Ovary (tissue), 9 donors: ENCODE data around the gene TFPI2. TPM values are rescaled to one million over a fixed set of nuclear protein-coding genes. Genes with fewer than 3 reads are reported as not detected.

Experiments used
- DNase-seq, 5 donors: peaks; one replicate each; pipeline ENCODE4 v3.0.0-alpha.2; 2019 to 2020
- H3K27ac ChIP-seq, 2 donors: fragments of 200-600 bp; one replicate each; pipeline versions ENCODE4 v1.5.1 to v1.8.0; 2019 to 2022
- H3K27me3 ChIP-seq: fragments of 200-600 bp; one replicate; pipeline ENCODE4 v1.8.0; 2022
- H3K36me3 ChIP-seq: fragments of 200-600 bp; sonication (generic); one replicate; pipeline ENCODE4 v1.5.1; 2019
- H3K4me1 ChIP-seq: one replicate; pipeline ENCODE4 v1.8.1; 2013; ENCODE audit warnings: mild to moderate bottlenecking, moderate library complexity; ENCODE audit not compliant: insufficient read depth
- H3K4me3 ChIP-seq: fragments of 200-600 bp; sonication (generic); one replicate; pipeline ENCODE4 v1.5.1; 2017
- H3K9me3 ChIP-seq, 2 donors: fragments of 200-600 bp in 1 of 2; sonication (generic) in 1 of 2; one replicate each; pipeline versions ENCODE4 v1.5.1 to v1.8.1; 2013 to 2019; ENCODE audit warnings: mild to moderate bottlenecking in 1 of 2, moderate library complexity in 1 of 2
- CTCF ChIP-seq, 3 donors: fragments of 450-650 bp in 2 of 3; fragments of 200-600 bp in 1 of 3; IDR thresholded peaks; one replicate each; pipeline versions ENCODE4 v1.5.1 to v1.8.0; 2016 to 2022; ENCODE audit warnings: antibody characterized with exemption in 3 of 3, mild to moderate bottlenecking in 1 of 3
- EP300 ChIP-seq: sonication (generic); formaldehyde crosslinking; IDR thresholded peaks from one replicate; pipeline ENCODE4 v1.6.1; 2017; ENCODE audit warnings: antibody characterized with exemption
- POLR2A ChIP-seq: fragments of 450-650 bp; IDR thresholded peaks from one replicate; pipeline ENCODE4 v1.6.1; 2017; ENCODE audit warnings: antibody characterized with exemption, mild to moderate bottlenecking, moderate library complexity
- WGBS, 3 donors: extraction: QIAGEN DNeasy Blood & Tissue Kit in 1 of 3; methylation state at CpG; one replicate each; pipeline versions ENCODE4 v1.1.5 to v1.1.7; 2013 to 2017; 5-methylcytosine and 5-hydroxymethylcytosine counted together
- intact Hi-C, 4 donors: fragments of 100-400 bp; cut with DNase I; formaldehyde crosslinking; loops; one replicate each; pipeline versions ENCODE4 v1.11.0 to v1.15.1; 2022 to 2023
- polyA plus RNA-seq, 2 donors: library from polyadenylated mRNA; stranded (reverse); fragments of 200-250 nt in 1 of 2; fragments of 350-450 nt in 1 of 2; fragmentation: Illumina TruSeq in 1 of 2; extraction: RNeasy Lipid Tissue Mini Kit (QIAGEN cat#74804) in 1 of 2; gene quantifications; one replicate each; pipeline ENCODE4 v1.2.3, GENCODE V29; 2013 to 2014
- total RNA-seq, 7 donors: library from RNA; depleted of rRNA in 2 of 7; stranded (reverse); fragments of >200 nt in 2 of 7; fragmentation: NEBNext Ultra II Directional in 3 of 7; extraction: Animal tissue kit (Norgen Biotek cat#: 25700) in 3 of 7; gene quantifications; one replicate each; pipeline versions ENCODE4 v1.1.0 to v1.2.4, GENCODE V29; 2016 to 2023
- donor health status: DM: no; HTN: no; CAD: no; lungs with moderate emphysema.
- donor health status: DM: no; HTN: no; CAD: no.
- donor health status: Bipolar disorder and iron deficiency.
- donor health status: DM: yes; HTN: yes; CAD: no.
- donor health status: DM: no; HTN: no; CAD: no.
- donor health status: DM: yes; HTN: yes; CAD: no.

Gene TFPI2
- total and polyA plus RNA-seq, 9 donors = 22.9 to 126 (median 45.0) TPM

- DNase-seq = no peak
- no peaks in the 10 kb centered on the region for H3K36me3 ChIP-seq
- no peak within 1 kb of the TSS for H3K27ac ChIP-seq
- no peak within 1 kb of the TSS for H3K4me3 ChIP-seq
- no peaks in the 10 kb centered on the region for H3K9me3 ChIP-seq
- no peaks in the 10 kb centered on the region for H3K27me3 ChIP-seq
- intact Hi-C loops = loop anchor here in 1 of 4 donors (10.0 kb wide), 1 partner anchor 99 kb away; the partner anchor contains the start of gene BET1
- H3K4me1 ChIP-seq = peaks cover 2% of the 10 kb centered on the region
- WGBS, 3 donors = 55 to 66% (median 65%) methylated on average over 3 of the region's 3 CpGs
- no peak for TF ChIP-seq POLR2A
- TF ChIP-seq CTCF (IDR thresholded peaks at IDR 0.05) = no peak
- no peak for TF ChIP-seq EP300
Observed at GRCh38 chr7:93906267-93906666, 15.7 kb upstream of the TFPI2 start, which contains the start of gene GNGT1. Gene GNGT1, plus strand, starts transcription at chr7:93906567. Its CDS starts 180 bp downstream, at chr7:93906747.

GRCh38 chr7:93902777-93903423 lies 12.3 kb upstream of the TFPI2 start:
- Histone ChIP-seq H3K4me1 (no peaks in the 10 kb centered on the region), H3K9me3 (no peaks in the 10 kb centered on the region), H3K27me3 (no peaks in the 10 kb centered on the region), H3K4me3 (no peak overlapping the region), H3K36me3 (no peaks in the 10 kb centered on the region), H3K27ac (no peak overlapping the region)
- intact Hi-C loops = loop anchor here in 1 of 4 donors (5.0 to 10.0 kb wide), 2 partner anchors 102 to 184 kb away; partner anchors contain the start of gene BET1
- peak in 1 of 5 donors; percentile 51 for DNase-seq
- WGBS, 3 donors = 95 to 97% (median 97%) methylated on average over 1 of the region's 1 CpG
- no peak for TF ChIP-seq EP300
- TF ChIP-seq POLR2A = no peak
- TF ChIP-seq CTCF (IDR thresholded peaks at IDR 0.05) = peak; percentile 44 to 57 (median 53)

GRCh38 chr7:93897680-93898079 lies 7.1 kb upstream of the TFPI2 start:
- H3K4me1 ChIP-seq = peaks cover 4% of the 10 kb centered on the region
- no peaks in the 10 kb centered on the region for H3K36me3 ChIP-seq
- TF ChIP-seq CTCF (IDR thresholded peaks at IDR 0.05) = no peak
- intact Hi-C loops = loop anchor here in 2 of 4 donors (10.0 kb wide), 2 partner anchors 187 to 377 kb away; no protein-coding TSS in a partner anchor
- 59 to 78% (median 69%) methylated on average over 2 of the region's 2 CpGs for WGBS, 3 donors
- H3K27ac ChIP-seq = no peak overlapping the region
- no peaks in the 10 kb centered on the region for H3K9me3 ChIP-seq
- no peak for DNase-seq
- no peaks in the 10 kb centered on the region for H3K27me3 ChIP-seq
- H3K4me3 ChIP-seq = no peak overlapping the region

- intact Hi-C loops = loop anchor here in 2 of 4 donors (10.0 kb wide), 2 partner anchors 189 to 379 kb away; no protein-coding TSS in a partner anchor
- TF ChIP-seq EP300 = no peak
- no peak for TF ChIP-seq POLR2A
- TF ChIP-seq CTCF (IDR thresholded peaks at IDR 0.05) = no peak
- H3K9me3 ChIP-seq = no peaks in the 10 kb centered on the region
- no peaks in the 10 kb centered on the region for H3K27me3 ChIP-seq
- H3K27ac ChIP-seq = no peak overlapping the region
- no peak overlapping the region for H3K4me3 ChIP-seq
- 67 to 87% (median 77%) methylated on average over 4 of the region's 4 CpGs for WGBS, 3 donors
- H3K4me1 ChIP-seq = peaks cover 4% of the 10 kb centered on the region
- H3K36me3 ChIP-seq = no peaks in the 10 kb centered on the region
- DNase-seq = no peak
Observed at GRCh38 chr7:93895859-93896600, 5.5 kb upstream of the TFPI2 start.
